Measurements from ENCODE around the gene PITPNC1. TPM values are rescaled to one million over a fixed set of nuclear protein-coding genes. Genes with fewer than 3 reads are reported as not detected.
"Not testable (repeated sequence)": the region's sequence is repeated elsewhere in the genome, so short reads cannot be mapped to it uniquely, and the experiment has no call there.

PITPNC1 gene
- total and polyA plus RNA-seq, 7 donors: 3.0 to 15.7 (median 5.6) TPM

DNA sequence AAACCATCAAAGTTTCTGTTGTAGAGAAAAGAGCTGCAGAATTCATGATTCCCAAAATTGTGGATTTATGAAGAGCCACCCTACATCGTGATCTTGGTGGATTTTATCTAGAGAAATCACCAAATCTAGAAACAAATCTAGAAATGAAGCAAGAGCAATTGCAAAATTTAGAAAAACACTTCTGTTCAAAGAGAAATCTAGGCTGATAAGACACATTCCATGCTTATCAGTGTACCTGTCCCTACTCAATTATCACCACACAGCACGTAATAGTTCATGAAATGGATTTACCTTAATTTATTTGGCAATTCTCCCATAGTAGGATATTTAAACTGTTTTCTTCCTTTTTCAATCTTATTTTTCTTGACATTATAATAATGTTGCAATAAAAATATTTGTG lies 246.7 kb downstream of the PITPNC1 start:
- Histone ChIP-seq H3K36me3 (no peaks in the 10 kb centered on the region), H3K9me3 (no peaks in the 10 kb centered on the region), H3K27ac (no peak overlapping the region), H3K4me1 (no peaks in the 10 kb centered on the region), H3K4me3 (no peak overlapping the region), H3K27me3 (no peaks in the 10 kb centered on the region)
- intact Hi-C loops (cut with DNase I): no loop called here
- TF ChIP-seq EP300 (IDR thresholded peaks at IDR 0.05): no peak
- no peak for DNase-seq
- 58 to 85% methylated on average over 2 of the region's 2 CpGs for WGBS, 2 donors

DNA sequence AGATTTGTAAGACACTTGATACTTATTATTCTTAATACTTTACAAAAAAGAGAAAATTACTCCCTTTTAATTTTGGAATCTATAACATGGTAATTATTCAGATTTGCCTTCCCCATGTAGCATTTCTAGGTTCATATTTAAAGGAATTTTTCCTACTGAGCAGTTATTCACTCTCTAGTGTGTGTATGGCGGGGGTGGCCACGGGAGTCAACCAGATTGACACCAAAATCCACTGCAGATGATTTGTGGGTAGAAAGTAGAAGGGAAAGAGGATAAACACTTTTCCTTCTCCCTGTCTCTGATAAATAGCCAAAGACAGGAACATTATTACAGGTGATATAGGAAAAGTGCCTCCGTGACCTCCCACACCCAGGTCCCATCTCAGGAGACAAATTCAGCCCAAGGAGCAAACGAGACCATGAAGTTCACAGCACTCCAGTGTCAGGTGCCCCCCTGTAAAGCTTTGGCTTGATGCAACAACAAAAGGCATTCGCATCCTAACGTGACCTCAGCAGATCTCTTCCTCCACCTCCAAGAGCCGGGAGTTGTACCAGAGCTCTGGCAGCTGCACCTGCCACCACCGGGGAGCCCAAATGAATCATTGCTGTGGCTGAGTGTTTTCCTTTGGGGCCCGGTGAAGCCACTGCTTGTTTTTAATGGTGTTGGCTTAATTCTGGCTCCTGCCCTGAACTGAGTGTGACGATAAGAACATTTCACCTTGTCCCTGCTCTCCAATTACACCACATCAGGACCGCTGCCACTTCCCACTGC lies 248.0 kb downstream of the PITPNC1 start:
- Histone ChIP-seq H3K27ac (no peak overlapping the region), H3K4me1 (peaks cover 0 to 5% (median 0%) of the 10 kb centered on the region in 4 donors), H3K36me3 (no peaks in the 10 kb centered on the region), H3K4me3 (no peak overlapping the region), H3K9me3 (no peaks in the 10 kb centered on the region), H3K27me3 (no peaks in the 10 kb centered on the region)
- no peak for DNase-seq
- TF ChIP-seq POLR2AphosphoS5 (IDR thresholded peaks at IDR 0.05) (no peak), EP300 (IDR thresholded peaks at IDR 0.05) (no peak), POLR2A (IDR thresholded peaks at IDR 0.05) (no peak)
- TF ChIP-seq, protein P1, sequence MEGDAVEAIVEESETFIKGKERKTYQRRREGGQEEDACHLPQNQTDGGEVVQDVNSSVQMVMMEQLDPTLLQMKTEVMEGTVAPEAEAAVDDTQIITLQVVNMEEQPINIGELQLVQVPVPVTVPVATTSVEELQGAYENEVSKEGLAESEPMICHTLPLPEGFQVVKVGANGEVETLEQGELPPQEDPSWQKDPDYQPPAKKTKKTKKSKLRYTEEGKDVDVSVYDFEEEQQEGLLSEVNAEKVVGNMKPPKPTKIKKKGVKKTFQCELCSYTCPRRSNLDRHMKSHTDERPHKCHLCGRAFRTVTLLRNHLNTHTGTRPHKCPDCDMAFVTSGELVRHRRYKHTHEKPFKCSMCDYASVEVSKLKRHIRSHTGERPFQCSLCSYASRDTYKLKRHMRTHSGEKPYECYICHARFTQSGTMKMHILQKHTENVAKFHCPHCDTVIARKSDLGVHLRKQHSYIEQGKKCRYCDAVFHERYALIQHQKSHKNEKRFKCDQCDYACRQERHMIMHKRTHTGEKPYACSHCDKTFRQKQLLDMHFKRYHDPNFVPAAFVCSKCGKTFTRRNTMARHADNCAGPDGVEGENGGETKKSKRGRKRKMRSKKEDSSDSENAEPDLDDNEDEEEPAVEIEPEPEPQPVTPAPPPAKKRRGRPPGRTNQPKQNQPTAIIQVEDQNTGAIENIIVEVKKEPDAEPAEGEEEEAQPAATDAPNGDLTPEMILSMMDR (IDR thresholded peaks at IDR 0.05): no peak
- WGBS, 2 donors: 82 to 83% methylated on average over 11 of the region's 11 CpGs
- intact Hi-C loops (cut with DNase I): no loop called here

DNA sequence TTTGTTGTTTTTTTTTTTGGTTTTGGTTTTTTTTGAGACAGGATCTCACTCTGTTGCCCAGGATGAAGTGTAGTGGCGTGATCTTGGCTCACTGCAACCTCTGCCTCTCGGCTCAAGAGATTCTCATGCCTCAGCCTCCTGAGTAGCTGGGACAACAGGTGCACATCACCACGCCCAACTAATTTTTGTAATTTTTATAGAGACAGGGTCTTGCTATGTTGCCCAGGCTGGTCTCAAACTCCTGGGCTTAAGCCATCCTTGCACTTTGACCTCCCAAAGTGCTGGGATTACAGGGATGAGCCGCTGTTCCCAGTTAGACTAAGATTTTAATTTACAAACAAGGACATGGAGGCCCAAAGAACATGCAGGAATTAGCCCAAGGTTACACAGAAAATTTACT lies 248.9 kb downstream of the PITPNC1 start:
- no peak overlapping the region for H3K4me3 ChIP-seq
- no peaks in the 10 kb centered on the region for H3K36me3 ChIP-seq
- peaks cover 0 to 5% (median 0%) of the 10 kb centered on the region in 4 donors for H3K4me1 ChIP-seq
- TF ChIP-seq, protein P1 (IDR thresholded peaks at IDR 0.05): no peak
- TF ChIP-seq EP300 (IDR thresholded peaks at IDR 0.05) (no peak), POLR2A (IDR thresholded peaks at IDR 0.05) (no peak), POLR2AphosphoS5 (IDR thresholded peaks at IDR 0.05) (no peak)
- no peak for DNase-seq
- no peaks in the 10 kb centered on the region for H3K27me3 ChIP-seq
- no peak overlapping the region for H3K27ac ChIP-seq
- intact Hi-C loops (cut with DNase I): no loop called here
- no peaks in the 10 kb centered on the region for H3K9me3 ChIP-seq
- WGBS, 2 donors: 97% methylated on average over 4 of the region's 4 CpGs

- Histone ChIP-seq H3K36me3 (peaks cover 0 to 11% (median 0%) of the 10 kb centered on the region in 4 donors), H3K27ac (no peak overlapping the region), H3K9me3 (no peaks in the 10 kb centered on the region), H3K4me1 (peaks cover 0 to 5% (median 0%) of the 10 kb centered on the region in 4 donors), H3K27me3 (no peaks in the 10 kb centered on the region), H3K4me3 (no peak overlapping the region)
- WGBS, 2 donors: 88 to 89% methylated on average over 8 of the region's 8 CpGs
- intact Hi-C loops (cut with DNase I): no loop called here
- no peak for DNase-seq
- TF ChIP-seq POLR2A (IDR thresholded peaks at IDR 0.05) (no peak), POLR2AphosphoS5 (IDR thresholded peaks at IDR 0.05) (no peak), EP300 (IDR thresholded peaks at IDR 0.05) (no peak)
- TF ChIP-seq, protein P1 (IDR thresholded peaks at IDR 0.05): no peak
These were observed 251.5 kb downstream of the PITPNC1 start for GRCh38 chr17:67628580-67629013.

- no peak for DNase-seq
- H3K27ac ChIP-seq: peak overlapping the region in 1 of 4 donors; percentile 27
- no peak for TF ChIP-seq EP300 (IDR thresholded peaks at IDR 0.05)
- intact Hi-C loops (cut with DNase I): loop anchor here (5.0 kb wide), 1 partner anchor 253 kb away; the partner anchor contains the start of gene PITPNC1
- peaks cover 0 to 11% (median 0%) of the 10 kb centered on the region in 4 donors for H3K36me3 ChIP-seq
- no peak overlapping the region for H3K4me3 ChIP-seq
- 58 to 71% methylated on average over 4 of the region's 4 CpGs for WGBS, 2 donors
- no peaks in the 10 kb centered on the region for H3K27me3 ChIP-seq
- H3K4me1 ChIP-seq: peaks cover 0 to 5% (median 0%) of the 10 kb centered on the region in 4 donors
- H3K9me3 ChIP-seq: no peaks in the 10 kb centered on the region
These were observed 252.9 kb downstream of the PITPNC1 start for GRCh38 chr17:67629971-67630320.

GRCh38 chr17:67630836-67631235 lies 253.8 kb downstream of the PITPNC1 start:
- not testable (repeated sequence) for H3K27ac ChIP-seq, DNase-seq, H3K4me3 ChIP-seq, H3K9me3 ChIP-seq, H3K4me1 ChIP-seq, H3K27me3 ChIP-seq
- intact Hi-C loops (cut with DNase I): loop anchor here (5.0 kb wide), 1 partner anchor 254 kb away; the partner anchor contains the start of gene PITPNC1
- 95 to 99% methylated on average over 7 of the region's 7 CpGs for WGBS, 2 donors
- H3K36me3 ChIP-seq: peaks cover 0 to 11% (median 0%) of the 10 kb centered on the region in 4 donors
